Activated effector memory CD4-positive, alpha-beta T cell treated with Interleukin-2 at 50 U/mL for 16 hours (primary cell): ENCODE measurements around the gene MBD3.

ENCODE experiments used
- DNase-seq: peaks from one replicate; pipeline ENCODE4 v3.0.0-alpha.2; 2020

MBD3 gene

GRCh38 chr19:1592024-1592754 is 476 bp downstream of the MBD3 start:
- peak; percentile 76 for DNase-seq

DNA sequence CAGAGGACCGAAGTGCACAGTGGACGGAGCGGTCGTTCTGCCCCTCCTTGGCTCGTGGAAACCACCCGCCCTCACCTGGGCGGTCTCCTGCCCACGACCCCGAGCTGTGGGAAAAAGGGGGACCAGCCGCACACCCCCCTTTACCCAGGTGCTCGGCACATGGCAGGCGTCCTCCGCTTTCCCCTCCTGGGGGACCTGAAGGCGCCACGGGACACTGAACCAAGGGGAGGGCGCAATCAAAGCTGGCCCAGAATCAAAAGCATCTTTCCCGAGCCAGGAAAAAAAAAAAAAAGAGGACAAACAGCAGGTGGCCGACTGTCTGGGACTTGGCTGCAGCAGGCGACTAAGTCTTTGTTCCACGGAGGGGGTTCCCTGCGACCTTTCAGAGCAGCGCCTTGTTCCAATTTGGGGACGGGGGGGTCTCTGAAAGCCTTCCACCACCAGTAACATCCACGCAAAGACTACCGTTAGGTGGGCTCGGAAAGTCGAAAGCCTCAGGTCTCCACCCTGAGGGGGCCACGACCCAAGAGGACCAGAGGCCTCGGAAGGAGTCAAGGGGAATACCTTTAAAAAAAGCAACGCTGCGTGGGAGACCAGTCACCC is 1.1 kb downstream of the MBD3 start:
- no peak for DNase-seq

DNA sequence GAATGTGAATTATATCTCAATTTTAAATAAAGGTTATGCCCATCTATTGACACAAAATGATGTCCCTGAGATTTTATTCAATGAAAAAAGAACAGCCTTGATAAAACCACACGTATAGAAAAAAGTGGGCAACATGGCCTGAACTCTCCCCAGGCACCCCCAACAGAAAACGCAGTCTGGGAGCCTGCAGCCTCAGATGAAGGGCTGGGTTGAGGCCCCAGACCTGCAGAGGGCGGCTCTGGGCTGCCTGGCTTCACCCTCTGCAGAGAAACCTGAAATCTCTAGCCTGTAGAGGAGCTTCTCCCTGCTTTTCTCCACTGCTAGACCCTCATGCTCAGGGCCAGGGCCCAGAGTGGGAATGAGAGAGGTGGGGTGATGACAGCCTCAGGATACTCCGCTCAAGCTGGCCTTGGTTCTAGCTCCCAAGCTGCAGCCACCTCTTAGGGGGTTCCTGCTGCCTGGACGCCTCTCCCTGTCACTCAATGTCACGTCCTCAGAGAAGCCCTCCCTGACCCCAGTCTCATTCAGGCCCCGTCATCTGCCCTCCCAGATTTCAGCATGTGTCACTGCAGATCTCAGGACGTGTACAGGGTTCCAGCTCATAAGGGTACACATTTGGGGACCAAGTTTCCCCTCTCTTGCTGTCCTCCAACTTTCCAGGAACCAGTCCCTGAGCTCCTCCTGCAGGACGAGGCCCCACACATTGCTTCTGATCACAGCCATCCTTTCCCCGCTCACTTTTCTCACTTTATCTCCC is 1.8 kb downstream of the MBD3 start:
- DNase-seq, result no peak

GRCh38 chr19:1587872-1588271 is 4.8 kb downstream of the MBD3 start:
- DNase-seq, result no peak

DNA sequence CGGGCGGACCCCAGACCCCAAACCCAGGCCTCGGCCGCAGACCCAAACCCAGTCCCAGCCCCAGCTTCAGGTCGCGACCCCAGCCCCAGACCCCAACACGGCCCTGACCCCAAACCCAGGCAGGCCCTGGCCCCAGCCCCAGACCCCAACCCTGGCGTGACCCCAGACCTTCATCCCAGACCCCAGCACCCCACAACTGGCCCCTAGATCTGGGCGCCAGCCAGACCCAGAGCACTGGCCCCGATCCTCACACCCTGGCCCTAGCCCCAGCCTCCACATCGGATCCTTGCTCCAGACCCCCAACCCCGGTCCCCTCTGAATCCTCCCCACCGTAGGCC is 7.5 kb downstream of the MBD3 start:
- no peak for DNase-seq

DNA sequence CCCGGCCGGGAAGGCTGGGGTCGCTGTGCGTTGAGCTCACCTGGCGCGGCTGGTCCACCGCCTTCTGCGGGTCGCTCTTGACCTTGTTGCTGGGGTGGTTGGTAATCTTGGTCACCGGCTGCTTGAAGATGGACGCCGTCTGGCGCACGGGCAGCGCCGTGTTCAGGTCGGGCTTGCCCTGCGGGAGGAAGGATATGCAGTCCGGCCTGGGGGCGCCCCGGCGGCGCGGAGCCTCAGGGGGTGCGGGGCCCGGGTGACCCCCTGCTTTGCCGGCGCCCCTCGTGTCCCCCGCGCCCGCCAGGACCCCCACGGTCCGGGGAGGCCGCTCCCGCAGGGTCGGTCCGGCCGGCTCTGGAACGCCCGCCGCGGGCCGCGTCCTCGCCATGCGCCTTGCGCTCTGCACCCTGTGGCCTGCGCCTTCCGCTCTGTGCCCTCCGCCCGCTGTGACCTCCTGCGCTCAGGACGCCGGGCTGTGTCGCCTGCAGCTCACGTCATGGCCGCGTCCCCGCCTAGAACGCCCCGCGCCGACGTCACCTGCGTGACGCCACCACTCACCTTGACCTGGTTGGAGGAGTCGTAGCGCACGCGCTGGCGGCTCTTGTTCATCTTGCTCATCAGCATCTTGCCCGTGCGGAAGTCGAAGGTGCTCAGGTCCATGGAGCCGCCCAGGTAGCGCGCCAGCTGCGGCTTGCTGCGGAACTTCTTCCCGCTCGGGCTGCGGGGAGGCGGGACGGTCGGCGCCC is 8.0 kb downstream of the MBD3 start:
- DNase-seq, result no peak

DNA sequence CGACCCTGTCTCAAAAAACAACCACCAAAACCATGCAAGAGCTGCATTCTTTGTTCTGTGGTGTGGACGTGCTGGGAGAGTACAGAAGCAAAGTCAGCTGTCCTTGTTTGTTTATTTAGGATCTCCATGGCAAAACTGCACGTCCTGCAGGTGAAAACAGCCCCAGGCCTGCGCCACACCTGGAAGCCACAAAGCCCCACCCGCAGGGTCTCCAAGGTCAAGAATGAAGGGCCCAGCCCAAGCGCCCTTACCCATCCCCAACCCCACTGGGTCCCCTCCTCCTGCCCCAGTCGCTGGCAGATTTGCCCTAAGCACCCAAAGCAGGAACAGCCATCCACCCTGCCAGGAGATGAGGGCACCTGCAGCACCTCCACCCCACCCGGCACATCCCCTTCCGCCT is 10.5 kb downstream of the MBD3 start:
- DNase-seq, result no peak

- DNase-seq, result no peak
Measured at GRCh38 chr19:1580957-1581356, 11.7 kb downstream of the MBD3 start.

- no peak for DNase-seq
Measured at GRCh38 chr19:1580382-1580781, 12.3 kb downstream of the MBD3 start.

GRCh38 chr19:1579222-1579621 is 13.4 kb downstream of the MBD3 start:
- DNase-seq, result no peak

- DNase-seq, result no peak
Measured at GRCh38 chr19:1577929-1578618, 14.6 kb downstream of the MBD3 start.

DNA sequence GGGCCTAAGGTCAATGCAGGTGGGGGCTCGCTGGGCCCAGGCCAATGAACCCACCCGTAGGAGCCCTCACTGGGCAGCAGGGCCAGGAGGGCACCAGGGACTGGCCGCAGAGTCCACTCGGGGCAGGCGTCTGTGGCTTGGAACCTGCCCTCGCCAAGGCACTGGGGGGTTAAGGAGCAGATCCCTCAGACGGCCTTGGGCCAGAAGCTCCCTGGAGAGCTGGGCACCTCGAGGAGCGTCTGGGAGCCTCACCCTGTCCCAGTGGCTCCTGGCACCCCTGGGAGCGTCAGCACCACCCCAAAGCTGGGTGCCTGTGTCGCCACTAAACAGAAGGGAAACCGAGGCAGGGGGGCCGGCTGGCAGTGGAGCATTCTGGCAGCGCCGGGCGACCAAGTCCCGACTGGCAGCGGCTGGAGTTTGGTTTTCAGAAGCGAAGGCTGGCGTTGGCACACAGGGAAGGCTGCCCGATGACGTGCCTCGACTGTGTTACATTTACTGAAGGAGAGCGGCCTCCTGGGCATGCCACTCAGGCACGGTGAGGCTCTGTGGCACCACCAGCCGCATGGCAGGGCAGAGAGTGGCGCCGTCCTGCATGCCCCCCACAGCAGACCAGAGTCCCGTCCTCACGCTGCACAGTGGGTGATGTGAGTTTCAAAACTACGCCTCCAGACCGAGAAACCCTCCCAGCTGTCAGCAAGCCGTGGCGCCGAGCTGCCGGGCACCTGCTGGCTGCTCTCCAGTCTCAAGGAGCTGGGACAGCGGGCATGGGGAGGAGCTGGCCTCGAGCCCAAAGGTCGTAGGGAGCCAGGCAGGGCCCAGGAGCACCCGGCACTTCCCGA is 15.4 kb downstream of the MBD3 start:
- no peak for DNase-seq

GRCh38 chr19:1576242-1577089 is 16.2 kb downstream of the MBD3 start:
- DNase-seq, result no peak

- DNase-seq, result no peak
Measured at GRCh38 chr19:1575323-1576241, 17.1 kb downstream of the MBD3 start.

DNA sequence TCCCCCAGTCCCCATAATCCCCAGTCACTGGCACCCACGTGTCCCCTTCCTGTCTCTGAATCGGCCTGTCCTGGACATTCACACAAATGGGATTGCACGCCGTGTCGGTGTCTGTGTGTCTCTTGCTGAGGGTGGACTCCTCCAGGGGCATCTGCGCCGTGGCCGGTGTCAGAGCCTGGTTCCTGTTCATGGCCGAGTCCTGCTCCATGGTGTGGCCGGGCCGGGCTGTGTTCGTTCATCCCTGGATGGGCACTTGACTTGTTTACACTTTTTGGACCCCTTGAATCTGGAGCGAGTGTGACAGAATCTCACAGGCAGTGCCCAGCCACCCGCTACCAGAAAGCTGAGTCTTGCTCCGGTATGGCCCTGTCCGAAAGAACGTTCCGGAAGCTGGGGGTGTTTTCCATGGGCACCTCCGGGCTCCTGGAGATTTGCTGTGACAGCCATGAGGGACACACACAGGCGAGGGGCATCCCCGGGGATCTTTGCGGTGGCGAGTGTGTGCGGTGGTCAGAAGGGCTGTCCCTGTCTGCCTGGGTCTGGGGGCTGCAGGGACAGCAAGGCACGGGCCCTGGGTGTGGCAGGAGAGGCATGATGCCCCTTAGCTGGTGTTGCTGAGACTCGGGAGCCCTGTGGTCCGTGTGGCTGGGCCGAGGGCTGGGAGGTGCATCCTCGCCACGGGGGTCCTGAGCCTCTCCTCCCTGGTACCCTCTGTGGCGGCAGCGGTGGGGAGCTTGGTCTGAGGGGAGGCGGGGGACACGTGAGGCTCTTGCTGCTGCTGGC is 18.1 kb downstream of the MBD3 start:
- DNase-seq, result no peak

- no peak for DNase-seq
Measured at GRCh38 chr19:1572795-1573194, 19.9 kb downstream of the MBD3 start.

DNA sequence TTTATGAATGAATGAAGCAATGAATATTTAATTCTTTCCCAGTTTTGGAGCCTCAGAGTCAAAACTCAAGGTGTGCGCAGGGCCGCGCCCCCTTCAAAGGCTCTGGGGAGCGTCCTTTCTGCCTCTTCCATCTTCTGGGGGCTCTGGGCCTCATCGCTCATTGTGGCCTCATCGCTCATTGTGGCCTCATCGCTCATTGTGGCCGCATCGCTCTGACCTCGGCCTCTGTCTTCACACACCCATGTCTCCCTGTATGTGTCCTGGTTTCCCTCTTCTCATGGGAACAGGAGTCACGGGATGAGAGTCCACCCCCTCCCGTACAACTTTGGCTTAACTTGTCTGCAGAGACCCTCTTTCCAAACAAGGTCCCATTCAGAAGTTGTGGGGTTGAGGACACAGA is 21.3 kb downstream of the MBD3 start:
- no peak for DNase-seq

- no peak for DNase-seq
Measured at GRCh38 chr19:1570836-1571235, 21.8 kb downstream of the MBD3 start.

GRCh38 chr19:1569997-1570396 is 22.7 kb downstream of the MBD3 start:
- DNase-seq, result no peak
